Ovary (tissue), 9 donors: ENCODE data around the gene PAM. TPM values are rescaled to one million over a fixed set of nuclear protein-coding genes. Genes with fewer than 3 reads are reported as not detected.

ENCODE experiments used
- DNase-seq, 5 donors: peaks; one replicate each; pipeline ENCODE4 v3.0.0-alpha.2; 2019 to 2020
- H3K27ac ChIP-seq, 2 donors: fragments of 200-600 bp; one replicate each; pipeline versions ENCODE4 v1.5.1 to v1.8.0; 2019 to 2022
- H3K27me3 ChIP-seq: fragments of 200-600 bp; one replicate; pipeline ENCODE4 v1.8.0; 2022
- H3K36me3 ChIP-seq: fragments of 200-600 bp; sonication (generic); one replicate; pipeline ENCODE4 v1.5.1; 2019
- H3K4me1 ChIP-seq: one replicate; pipeline ENCODE4 v1.8.1; 2013; ENCODE audit warnings: mild to moderate bottlenecking, moderate library complexity; ENCODE audit not compliant: insufficient read depth
- H3K4me3 ChIP-seq: fragments of 200-600 bp; sonication (generic); one replicate; pipeline ENCODE4 v1.5.1; 2017
- H3K9me3 ChIP-seq, 2 donors: fragments of 200-600 bp in 1 of 2; sonication (generic) in 1 of 2; one replicate each; pipeline versions ENCODE4 v1.5.1 to v1.8.1; 2013 to 2019; ENCODE audit warnings: mild to moderate bottlenecking in 1 of 2, moderate library complexity in 1 of 2
- CTCF ChIP-seq, 3 donors: fragments of 450-650 bp in 2 of 3; fragments of 200-600 bp in 1 of 3; IDR thresholded peaks; one replicate each; pipeline versions ENCODE4 v1.5.1 to v1.8.0; 2016 to 2022; ENCODE audit warnings: antibody characterized with exemption in 3 of 3, mild to moderate bottlenecking in 1 of 3
- EP300 ChIP-seq: sonication (generic); formaldehyde crosslinking; IDR thresholded peaks from one replicate; pipeline ENCODE4 v1.6.1; 2017; ENCODE audit warnings: antibody characterized with exemption
- POLR2A ChIP-seq: fragments of 450-650 bp; IDR thresholded peaks from one replicate; pipeline ENCODE4 v1.6.1; 2017; ENCODE audit warnings: antibody characterized with exemption, mild to moderate bottlenecking, moderate library complexity
- WGBS, 3 donors: extraction: QIAGEN DNeasy Blood & Tissue Kit in 1 of 3; methylation state at CpG; one replicate each; pipeline versions ENCODE4 v1.1.5 to v1.1.7; 2013 to 2017; 5-methylcytosine and 5-hydroxymethylcytosine counted together
- intact Hi-C, 4 donors: fragments of 100-400 bp; cut with DNase I; formaldehyde crosslinking; loops; one replicate each; pipeline versions ENCODE4 v1.11.0 to v1.15.1; 2022 to 2023
- polyA plus RNA-seq, 2 donors: library from polyadenylated mRNA; stranded (reverse); fragments of 200-250 nt in 1 of 2; fragments of 350-450 nt in 1 of 2; fragmentation: Illumina TruSeq in 1 of 2; extraction: RNeasy Lipid Tissue Mini Kit (QIAGEN cat#74804) in 1 of 2; gene quantifications; one replicate each; pipeline ENCODE4 v1.2.3, GENCODE V29; 2013 to 2014
- total RNA-seq, 7 donors: library from RNA; depleted of rRNA in 2 of 7; stranded (reverse); fragments of >200 nt in 2 of 7; fragmentation: NEBNext Ultra II Directional in 3 of 7; extraction: Animal tissue kit (Norgen Biotek cat#: 25700) in 3 of 7; gene quantifications; one replicate each; pipeline versions ENCODE4 v1.1.0 to v1.2.4, GENCODE V29; 2016 to 2023
- donor health status: DM: no; HTN: no; CAD: no; lungs with moderate emphysema.
- donor health status: DM: no; HTN: no; CAD: no.
- donor health status: Bipolar disorder and iron deficiency.
- donor health status: DM: yes; HTN: yes; CAD: no.
- donor health status: DM: no; HTN: no; CAD: no.
- donor health status: DM: yes; HTN: yes; CAD: no.

Gene PAM
- total and polyA plus RNA-seq, 9 donors = 124 to 431 (median 187) TPM

GRCh38 chr5:102777099-102777498, 22.0 kb downstream of the PAM start:
- H3K9me3 ChIP-seq = no peaks in the 10 kb centered on the region
- H3K4me1 ChIP-seq = peaks cover 4% of the 10 kb centered on the region
- no peak overlapping the region for H3K4me3 ChIP-seq
- TF ChIP-seq EP300 = no peak
- intact Hi-C loops = no loop called here
- DNase-seq = no peak
- H3K27me3 ChIP-seq = no peaks in the 10 kb centered on the region
- H3K27ac ChIP-seq = no peak overlapping the region
- H3K36me3 ChIP-seq = no peaks in the 10 kb centered on the region

GRCh38 chr5:102778478-102778877, 23.4 kb downstream of the PAM start:
- Histone ChIP-seq H3K36me3 (no peaks in the 10 kb centered on the region), H3K4me1 (peaks cover 4% of the 10 kb centered on the region), H3K27me3 (no peaks in the 10 kb centered on the region), H3K9me3 (no peaks in the 10 kb centered on the region), H3K4me3 (no peak overlapping the region), H3K27ac (no peak overlapping the region)
- no peak for DNase-seq
- TF ChIP-seq EP300 (no peak), CTCF (IDR thresholded peaks at IDR 0.05) (no peak), POLR2A (no peak)
- intact Hi-C loops = no loop called here
- WGBS, 3 donors = 40 to 47% (median 44%) methylated on average over 3 of the region's 3 CpGs

GRCh38 chr5:102781359-102781758, 26.3 kb downstream of the PAM start:
- Histone ChIP-seq H3K4me1 (peaks cover 4% of the 10 kb centered on the region), H3K9me3 (no peaks in the 10 kb centered on the region), H3K27me3 (no peaks in the 10 kb centered on the region), H3K27ac (peak overlapping the region in 1 of 2 donors; percentile 3), H3K36me3 (no peaks in the 10 kb centered on the region), H3K4me3 (no peak overlapping the region)
- TF ChIP-seq POLR2A (no peak), CTCF (IDR thresholded peaks at IDR 0.05) (no peak), EP300 (no peak)
- intact Hi-C loops = no loop called here
- DNase-seq = no peak

GRCh38 chr5:102781786-102782185, 26.7 kb downstream of the PAM start:
- no peaks in the 10 kb centered on the region for H3K27me3 ChIP-seq
- no peak for TF ChIP-seq CTCF (IDR thresholded peaks at IDR 0.05)
- TF ChIP-seq POLR2A = no peak
- TF ChIP-seq EP300 = no peak
- H3K4me3 ChIP-seq = no peak overlapping the region
- peak overlapping the region in 1 of 2 donors; percentile 3 for H3K27ac ChIP-seq
- DNase-seq = no peak
- no peaks in the 10 kb centered on the region for H3K36me3 ChIP-seq
- H3K4me1 ChIP-seq = peaks cover 4% of the 10 kb centered on the region
- no peaks in the 10 kb centered on the region for H3K9me3 ChIP-seq
- intact Hi-C loops = no loop called here
- WGBS, 3 donors = 6 to 31% (median 11%) methylated on average over 5 of the region's 5 CpGs

- no peak overlapping the region for H3K27ac ChIP-seq
- H3K36me3 ChIP-seq = no peaks in the 10 kb centered on the region
- no peaks in the 10 kb centered on the region for H3K27me3 ChIP-seq
- no peaks in the 10 kb centered on the region for H3K9me3 ChIP-seq
- intact Hi-C loops = no loop called here
- peaks cover 4% of the 10 kb centered on the region for H3K4me1 ChIP-seq
- no peak for DNase-seq
- WGBS, 3 donors = 29 to 70% (median 50%) methylated on average over 3 of the region's 3 CpGs
- H3K4me3 ChIP-seq = no peak overlapping the region
- no peak for TF ChIP-seq POLR2A
- no peak for TF ChIP-seq EP300
- no peak for TF ChIP-seq CTCF (IDR thresholded peaks at IDR 0.05)
Observed at GRCh38 chr5:102782217-102782872, 27.2 kb downstream of the PAM start.
